OCI-LY3 (cell line): Measurements from ENCODE around the gene KCNN3.

Experiments used
- H2AFZ ChIP-seq: fragments of 200-600, 300-600 bp; shearing (Covaris generic); 2 replicates; pipeline ENCODE4 v1.6.0; 2014; ENCODE audit warnings: antibody characterized with exemption, low read depth, low read length
- H3K27ac ChIP-seq: fragments of 200-600, 300-600 bp; sonication (generic); 2 replicates; pipeline ENCODE4 v1.5.1; 2014; ENCODE audit warnings: mild to moderate bottlenecking, low read length, moderate library complexity, mixed read lengths
- H3K27me3 ChIP-seq: fragments of 200-600, 300-600 bp; sonication (generic); 2 replicates; pipeline ENCODE4 v1.6.1; 2014; ENCODE audit warnings: low read depth, low read length, mixed read lengths
- H3K36me3 ChIP-seq: fragments of 200-600, 300-600 bp; sonication (generic); replicated peaks from 2 replicates; pipeline ENCODE3; 2014; ENCODE audit warnings: low read depth, low read length, mixed read lengths
- H3K4me1 ChIP-seq: fragments of 300-600, 200-600 bp; sonication (generic); 2 replicates; pipeline ENCODE4 v1.6.1; 2014; ENCODE audit warnings: low read length, mixed read lengths
- H3K4me2 ChIP-seq: fragments of 200-600, 300-600 bp; sonication (generic); 2 replicates; pipeline ENCODE4 v1.6.1; 2014; ENCODE audit warnings: low read length, mixed read lengths
- H3K4me3 ChIP-seq: fragments of 300-600, 200-600 bp; sonication (generic); 2 replicates; pipeline ENCODE4 v1.5.1; 2014; ENCODE audit warnings: antibody characterized with exemption, mild to moderate bottlenecking, low read length, moderate library complexity
- H3K79me2 ChIP-seq: fragments of 300-600, 200-600 bp; shearing (Covaris generic); 2 replicates; pipeline ENCODE4 v1.6.1; 2014; ENCODE audit warnings: mild to moderate bottlenecking, low read length, mixed read lengths
- H3K9ac ChIP-seq: fragments of 300-600, 200-600 bp; shearing (Covaris generic); 2 replicates; pipeline ENCODE4 v1.6.0; 2014; ENCODE audit warnings: mild to moderate bottlenecking, low read length, moderate library complexity
- H3K9me3 ChIP-seq: fragments of 200-600, 300-600 bp; shearing (Covaris generic); 2 replicates; pipeline ENCODE4 v1.6.1; 2014; ENCODE audit warnings: low read length, mixed read lengths; ENCODE audit not compliant: insufficient read depth
- H4K20me1 ChIP-seq: fragments of 200-600, 300-600 bp; sonication (generic); 2 replicates; pipeline ENCODE4 v1.6.1; 2016; ENCODE audit warnings: low read length, mixed read lengths; ENCODE audit not compliant: insufficient read depth
- EZH2phosphoT487 ChIP-seq: fragments of 200-600 bp; shearing (Covaris generic); IDR thresholded peaks from 2 replicates; pipeline ENCODE4 v1.6.1; 2018; ENCODE audit warnings: antibody characterized with exemption, mixed run types, low read depth
- TF ChIP-seq, protein P1 (sequence below): fragments of 200-600, 300-600 bp; sonication (generic); IDR thresholded peaks from 2 replicates; pipeline ENCODE4 v1.5.1; 2014; ENCODE audit warnings: antibody characterized with exemption, low read length, low read depth

The KCNN3 gene

DNA sequence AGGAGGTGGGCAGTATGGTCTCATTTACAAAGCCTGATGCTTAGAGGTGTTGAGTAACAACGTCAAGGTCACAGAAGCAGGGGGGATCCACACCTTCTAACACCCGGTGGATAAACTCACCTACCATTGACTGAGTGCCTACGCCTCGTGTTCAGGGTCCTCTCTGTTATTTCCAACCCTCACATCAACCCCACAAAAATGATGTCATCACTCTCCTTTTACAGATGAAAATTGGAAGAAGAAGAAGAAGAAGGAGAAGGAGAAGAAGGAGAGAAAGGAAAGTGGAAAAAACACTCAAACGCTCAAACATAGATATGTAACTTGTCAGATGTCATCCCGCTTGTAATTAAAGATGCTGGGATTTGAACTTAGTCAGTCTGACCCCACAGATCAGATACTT lies 653 bp upstream of the KCNN3 start:
- no peaks in the 10 kb centered on the region for H3K9me3 ChIP-seq
- no peak for TF ChIP-seq EZH2phosphoT487
- TF ChIP-seq, protein P1, sequence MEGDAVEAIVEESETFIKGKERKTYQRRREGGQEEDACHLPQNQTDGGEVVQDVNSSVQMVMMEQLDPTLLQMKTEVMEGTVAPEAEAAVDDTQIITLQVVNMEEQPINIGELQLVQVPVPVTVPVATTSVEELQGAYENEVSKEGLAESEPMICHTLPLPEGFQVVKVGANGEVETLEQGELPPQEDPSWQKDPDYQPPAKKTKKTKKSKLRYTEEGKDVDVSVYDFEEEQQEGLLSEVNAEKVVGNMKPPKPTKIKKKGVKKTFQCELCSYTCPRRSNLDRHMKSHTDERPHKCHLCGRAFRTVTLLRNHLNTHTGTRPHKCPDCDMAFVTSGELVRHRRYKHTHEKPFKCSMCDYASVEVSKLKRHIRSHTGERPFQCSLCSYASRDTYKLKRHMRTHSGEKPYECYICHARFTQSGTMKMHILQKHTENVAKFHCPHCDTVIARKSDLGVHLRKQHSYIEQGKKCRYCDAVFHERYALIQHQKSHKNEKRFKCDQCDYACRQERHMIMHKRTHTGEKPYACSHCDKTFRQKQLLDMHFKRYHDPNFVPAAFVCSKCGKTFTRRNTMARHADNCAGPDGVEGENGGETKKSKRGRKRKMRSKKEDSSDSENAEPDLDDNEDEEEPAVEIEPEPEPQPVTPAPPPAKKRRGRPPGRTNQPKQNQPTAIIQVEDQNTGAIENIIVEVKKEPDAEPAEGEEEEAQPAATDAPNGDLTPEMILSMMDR = no peak
- H3K27ac ChIP-seq = no peak overlapping the region; the same call in 1 of the 2 replicates
- peak overlapping the region; percentile 77 for H3K4me3 ChIP-seq
- peak overlapping the region; percentile 42; the same call in 1 of the 2 replicates for H3K9ac ChIP-seq
- H3K4me1 ChIP-seq = peaks cover 80% of the 10 kb centered on the region
- H3K79me2 ChIP-seq = no peaks in the 10 kb centered on the region
- H3K36me3 ChIP-seq = no peaks in the 10 kb centered on the region
- H3K4me2 ChIP-seq = peak overlapping the region; percentile 95
- H3K27me3 ChIP-seq = no peaks in the 10 kb centered on the region; the same call in 1 of the 2 replicates
- H2AFZ ChIP-seq = peak overlapping the region; percentile 78
- no peaks in the 10 kb centered on the region for H4K20me1 ChIP-seq

DNA sequence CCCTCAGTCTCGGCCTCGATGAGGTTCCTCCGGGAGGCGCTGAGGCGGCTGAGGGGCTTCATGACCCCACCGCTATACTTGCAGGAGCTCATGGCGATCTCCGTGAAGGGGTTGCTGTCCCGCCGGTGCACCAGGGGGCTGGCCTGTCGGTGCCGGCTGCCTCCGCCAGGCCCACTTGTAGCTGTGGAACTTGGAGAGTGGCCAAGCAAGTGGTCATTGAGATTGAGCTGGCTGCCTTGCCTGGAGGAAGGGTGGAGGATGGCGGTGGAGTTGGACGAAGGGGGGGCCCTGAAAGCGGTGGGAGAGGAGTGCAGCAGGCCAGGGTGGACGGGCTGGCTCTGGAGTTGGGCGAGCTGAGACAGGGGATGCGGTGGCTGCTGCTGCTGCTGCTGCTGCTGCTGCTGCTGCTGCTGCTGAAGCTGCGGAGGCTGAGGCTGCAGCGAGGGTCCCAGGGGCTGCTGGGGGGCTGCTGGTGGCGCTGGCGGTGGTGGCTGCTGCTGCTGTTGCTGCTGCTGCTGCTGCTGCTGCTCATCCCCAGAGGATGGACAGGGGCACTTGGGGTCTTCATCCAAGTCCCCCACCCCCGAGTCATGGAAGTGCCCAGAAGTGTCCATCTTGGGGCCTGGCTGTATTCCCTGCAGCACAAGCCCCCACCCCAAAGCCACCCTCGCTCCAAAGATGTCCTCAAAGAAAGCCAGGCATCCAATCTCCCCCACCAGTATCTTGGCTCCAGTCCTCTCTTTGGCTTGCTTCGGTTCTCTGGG lies 548 bp downstream of the KCNN3 start:
- Histone ChIP-seq H3K4me3 (peak overlapping the region; percentile 83), H3K27ac (no peak overlapping the region)

DNA sequence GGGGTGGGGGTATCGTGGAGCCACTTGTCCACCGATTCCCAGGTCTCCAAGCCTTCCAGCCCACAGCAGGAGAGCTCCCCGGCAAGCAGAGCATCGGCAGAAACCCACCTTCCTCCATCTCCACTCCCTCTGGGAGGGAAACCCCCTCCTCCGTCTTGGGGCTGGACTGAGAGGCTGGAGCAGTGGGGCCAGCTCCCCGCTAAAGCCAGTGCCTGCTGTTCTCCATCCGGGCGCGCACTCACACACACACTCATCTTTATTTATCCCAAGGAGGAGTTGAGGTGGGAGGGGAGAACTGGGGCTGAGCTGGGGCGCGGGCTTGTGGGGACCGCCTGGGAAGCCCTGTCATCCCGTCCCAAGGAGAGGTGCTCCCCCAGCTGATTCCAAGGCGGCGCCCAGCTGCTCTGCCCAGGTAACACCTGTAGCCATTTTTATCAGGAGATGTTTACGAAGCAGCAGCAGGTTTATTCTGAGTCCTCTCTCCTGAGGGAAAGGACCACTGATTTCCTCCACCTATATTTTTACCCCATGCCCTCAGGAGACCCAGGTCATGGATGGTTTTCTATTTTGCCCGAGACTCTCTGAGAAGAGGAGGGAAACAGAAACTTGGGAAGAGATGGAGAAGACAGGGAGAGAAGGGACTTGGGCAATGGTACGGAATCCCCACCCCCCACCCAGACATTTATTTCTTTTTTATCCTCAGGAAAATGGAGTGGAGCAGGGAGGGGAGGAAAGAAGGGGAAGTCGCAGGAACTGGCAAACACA lies 2.1 kb downstream of the KCNN3 start:
- Histone ChIP-seq H3K36me3 (no peaks in the 10 kb centered on the region), H3K9ac (peak overlapping the region; percentile 66), H3K9me3 (no peaks in the 10 kb centered on the region), H3K79me2 (0 out of 2 replicates have a peak, but pooled peaks cover 7% of the 10 kb centered on the region), H2AFZ (no peak overlapping the region; the same call in 1 of the 2 replicates), H4K20me1 (no peaks in the 10 kb centered on the region), H3K27ac (peak overlapping the region; percentile 95; the same call in 1 of the 2 replicates), H3K4me3 (peak overlapping the region; percentile 83), H3K4me2 (peak overlapping the region; percentile 95), H3K27me3 (no peaks in the 10 kb centered on the region; the same call in 1 of the 2 replicates), H3K4me1 (peaks cover 84% of the 10 kb centered on the region)
- TF ChIP-seq EZH2phosphoT487 = no peak
- TF ChIP-seq, protein P1 = no peak

More for the DNA sequence above, 548 bp downstream of the KCNN3 start:
- H3K9me3 ChIP-seq = no peaks in the 10 kb centered on the region
- 0 out of 2 replicates have a peak, but pooled peaks cover 1% of the 10 kb centered on the region for H3K79me2 ChIP-seq
- peak overlapping the region; percentile 56 for H3K9ac ChIP-seq
- H3K27me3 ChIP-seq = no peaks in the 10 kb centered on the region; the same call in 1 of the 2 replicates
- TF ChIP-seq, protein P1 = no peak
- TF ChIP-seq EZH2phosphoT487 = no peak
- H3K4me1 ChIP-seq = peaks cover 84% of the 10 kb centered on the region
- no peaks in the 10 kb centered on the region for H3K36me3 ChIP-seq
- H2AFZ ChIP-seq = no peak overlapping the region
- peak overlapping the region; percentile 95 for H3K4me2 ChIP-seq
- H4K20me1 ChIP-seq = no peaks in the 10 kb centered on the region
